Type B pancreatic cell (in vitro differentiated cells): ENCODE measurements around the gene HEMK1. TPM values are rescaled to one million over a fixed set of nuclear protein-coding genes. Genes with fewer than 3 reads are reported as not detected.

Experiments
- DNase-seq: peaks from one replicate; pipeline ENCODE4 v3.0.0; 2021; ENCODE audit warnings: mixed read lengths; ENCODE audit not compliant: unreplicated experiment; ENCODE audit errors: extremely low spot score
- H3K27ac Mint-ChIP-seq: 2 replicates; pipeline ENCODE4 v1.8.0; 2021; ENCODE audit warnings: mild to moderate bottlenecking, mixed read lengths
- H3K27me3 Mint-ChIP-seq: 2 replicates; pipeline ENCODE4 v1.8.0; 2021; ENCODE audit warnings: mixed read lengths
- H3K36me3 Mint-ChIP-seq: 2 replicates; pipeline ENCODE4 v1.8.0; 2021; ENCODE audit warnings: mixed read lengths
- H3K4me1 Mint-ChIP-seq: one replicate; pipeline ENCODE4 v1.8.0; 2021; ENCODE audit warnings: mixed read lengths; ENCODE audit not compliant: unreplicated experiment
- H3K4me3 Mint-ChIP-seq: 2 replicates; pipeline ENCODE4 v1.8.0; 2021; ENCODE audit warnings: mild to moderate bottlenecking, mixed read lengths
- H3K9me3 Mint-ChIP-seq: 2 replicates; pipeline ENCODE4 v1.8.0; 2021; ENCODE audit warnings: mixed read lengths
- CTCF ChIP-seq: fragments of 200-600 bp; sonication (generic); conservative IDR thresholded peaks from 2 replicates; pipeline ENCODE4 v1.5.0; 2021; ENCODE audit warnings: antibody characterized with exemption, mild to moderate bottlenecking
- total RNA-seq: library from RNA; stranded (reverse); gene quantifications from 2 replicates; pipeline ENCODE4 v1.2.1, GENCODE V29; 2021; ENCODE audit warnings: low replicate concordance

The HEMK1 gene
- total RNA-seq, 1 donor from 2014 or later, result 29.9 TPM

- H3K36me3 Mint-ChIP-seq, result peaks cover 3% of the 10 kb centered on the region
- no peaks in the 10 kb centered on the region for H3K9me3 Mint-ChIP-seq
- H3K4me3 Mint-ChIP-seq, result no peak overlapping the region
- no peak for TF ChIP-seq CTCF
- peak overlapping the region; percentile 70 for H3K27ac Mint-ChIP-seq
- H3K4me1 Mint-ChIP-seq, result peaks cover 33% of the 10 kb centered on the region
- DNase-seq, result no peak
- no peaks in the 10 kb centered on the region for H3K27me3 Mint-ChIP-seq
These were observed 36.6 kb downstream of the HEMK1 start for GRCh38 chr3:50605901-50606326.

DNA sequence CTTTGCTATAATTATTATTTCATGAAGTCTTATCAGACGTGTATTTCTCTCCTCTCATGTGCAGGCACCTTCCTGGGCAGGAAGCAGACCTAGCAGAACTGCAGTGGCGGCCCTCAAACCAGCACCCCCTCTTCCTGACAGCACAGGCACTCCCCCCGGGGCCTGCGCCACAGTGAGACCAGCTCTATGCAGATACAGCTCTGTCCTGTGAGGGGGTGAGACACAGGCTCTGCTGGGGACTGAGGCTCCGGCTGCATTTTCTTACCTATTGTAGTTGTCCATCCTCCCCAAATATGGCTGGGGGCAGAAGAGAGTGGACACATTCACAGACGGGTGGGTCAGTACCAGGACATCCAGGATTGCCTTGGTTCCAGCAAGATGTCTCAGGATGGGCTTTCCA, 37.3 kb downstream of the HEMK1 start:
- H3K27me3 Mint-ChIP-seq, result no peaks in the 10 kb centered on the region

GRCh38 chr3:50607271-50608091, 38.2 kb downstream of the HEMK1 start:
- Mint-ChIP-seq H3K36me3 (peaks cover 3% of the 10 kb centered on the region), H3K27ac (no peak overlapping the region), H3K4me1 (peaks cover 32% of the 10 kb centered on the region), H3K27me3 (peaks cover 7% of the 10 kb centered on the region), H3K9me3 (no peaks in the 10 kb centered on the region), H3K4me3 (no peak overlapping the region)
- no peak for DNase-seq
- no peak for TF ChIP-seq CTCF

More for the DNA sequence above, 37.3 kb downstream of the HEMK1 start:
- no peak overlapping the region for H3K4me3 Mint-ChIP-seq
- no peak for DNase-seq
- TF ChIP-seq CTCF, result no peak
- no peaks in the 10 kb centered on the region for H3K9me3 Mint-ChIP-seq
- H3K27ac Mint-ChIP-seq, result no peak overlapping the region
- peaks cover 29% of the 10 kb centered on the region for H3K4me1 Mint-ChIP-seq
- peaks cover 3% of the 10 kb centered on the region for H3K36me3 Mint-ChIP-seq

- Mint-ChIP-seq H3K27me3 (peaks cover 8% of the 10 kb centered on the region), H3K27ac (no peak overlapping the region), H3K4me1 (peaks cover 36% of the 10 kb centered on the region), H3K9me3 (no peaks in the 10 kb centered on the region), H3K4me3 (no peak overlapping the region), H3K36me3 (peaks cover 3% of the 10 kb centered on the region)
- TF ChIP-seq CTCF, result no peak
- DNase-seq, result no peak
These were observed 39.0 kb downstream of the HEMK1 start for GRCh38 chr3:50608278-50608677.

DNA sequence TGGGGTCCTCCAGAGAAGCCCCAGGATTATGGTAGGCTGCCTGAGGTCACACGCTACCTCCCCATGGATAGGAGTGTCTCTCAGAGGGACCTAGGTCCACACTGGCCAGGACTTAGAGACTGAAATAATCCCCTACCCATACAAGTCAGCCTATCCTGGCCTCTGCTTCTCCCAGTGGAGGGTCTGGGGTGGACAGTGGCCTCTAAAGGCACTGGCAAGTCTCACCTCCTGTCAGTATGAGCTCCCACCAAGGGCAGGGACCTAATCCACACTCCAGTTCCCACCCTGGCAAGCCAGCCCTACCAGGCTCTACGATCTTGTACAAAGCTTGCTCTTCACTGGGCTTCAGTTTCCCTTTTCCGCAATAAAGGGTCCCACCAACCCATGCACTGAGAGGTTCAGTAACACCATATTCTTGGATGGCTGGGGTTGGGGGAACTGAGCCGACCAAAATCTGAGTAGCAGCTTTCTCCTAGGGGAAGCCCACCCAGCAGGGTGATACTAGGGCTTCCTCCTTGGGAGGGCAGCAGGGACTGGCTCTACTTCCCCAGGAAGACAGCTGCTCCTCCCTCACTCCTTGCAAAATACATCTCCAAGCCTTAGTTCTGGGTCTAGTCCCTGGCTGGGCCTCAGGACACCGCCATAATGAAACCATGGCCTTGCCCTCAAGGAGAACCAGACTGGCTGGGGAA, 39.9 kb downstream of the HEMK1 start:
- Mint-ChIP-seq H3K9me3 (no peaks in the 10 kb centered on the region), H3K36me3 (peaks cover 3% of the 10 kb centered on the region), H3K4me3 (peak overlapping the region; percentile 61), H3K4me1 (peaks cover 37% of the 10 kb centered on the region), H3K27ac (no peak overlapping the region), H3K27me3 (peaks cover 15% of the 10 kb centered on the region)
- DNase-seq, result no peak
- no peak for TF ChIP-seq CTCF
